ENCODE results near the gene DIPK1C.
A peak's percentile ranks its signal among the peaks of the same experiment; 100 is the strongest.
"Not testable (repeated sequence)": the region's sequence is repeated elsewhere in the genome, so short reads cannot be mapped to it uniquely, and the experiment has no call there.

DIPK1C gene

GRCh38 chr18:74457043-74457724 is at the start of gene DIPK1C:
DIPK1C (minus strand) TSS chr18:74457308; CDS start chr18:74457259, 49 bp downstream.
- DNase-seq, result no peak

- no peak for DNase-seq
These were observed 49.5 kb upstream of the DIPK1C start for GRCh38 chr18:74506448-74507084.

DNA sequence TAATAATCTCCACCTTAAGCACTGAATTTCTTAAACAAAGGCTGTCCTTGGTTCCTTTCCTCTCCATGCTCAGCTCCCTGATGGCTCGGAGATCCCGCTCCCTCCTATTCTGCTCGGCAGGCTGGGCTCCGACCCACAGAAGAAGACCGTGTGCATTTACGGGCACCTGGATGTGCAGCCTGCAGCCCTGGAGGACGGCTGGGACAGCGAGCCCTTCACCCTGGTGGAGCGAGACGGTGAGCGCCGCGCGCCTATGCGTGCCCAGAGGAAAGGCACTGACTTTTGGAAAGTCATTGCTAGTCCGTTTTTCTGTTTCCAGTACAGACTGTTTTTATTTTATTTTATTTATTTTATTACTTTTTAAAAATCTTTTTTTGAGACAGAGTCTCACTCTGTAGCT is 48.7 kb upstream of the DIPK1C start:
- DNase-seq, result no peak

- no peak for DNase-seq
These were observed 46.0 kb upstream of the DIPK1C start for GRCh38 chr18:74503137-74503536.

DNA sequence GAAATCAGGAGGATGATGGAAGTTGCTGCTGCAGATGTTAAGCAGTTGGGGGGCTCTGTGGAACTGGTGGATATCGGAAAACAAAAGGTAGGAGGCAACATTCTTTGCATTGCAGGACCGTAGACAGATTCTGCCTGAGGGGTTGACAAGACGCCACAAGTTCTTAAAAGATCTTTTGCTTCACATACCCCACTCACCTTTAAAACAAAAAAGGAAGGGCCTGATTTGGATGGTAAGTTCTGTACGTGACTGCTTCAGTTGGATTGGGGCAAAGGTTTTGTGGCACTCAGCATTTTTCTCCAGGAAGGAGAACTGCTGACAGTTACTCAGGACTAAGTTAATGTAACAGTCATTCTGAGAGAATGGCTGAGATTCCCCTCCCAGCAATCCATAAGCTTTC is 44.3 kb upstream of the DIPK1C start:
- no peak for DNase-seq

DNA sequence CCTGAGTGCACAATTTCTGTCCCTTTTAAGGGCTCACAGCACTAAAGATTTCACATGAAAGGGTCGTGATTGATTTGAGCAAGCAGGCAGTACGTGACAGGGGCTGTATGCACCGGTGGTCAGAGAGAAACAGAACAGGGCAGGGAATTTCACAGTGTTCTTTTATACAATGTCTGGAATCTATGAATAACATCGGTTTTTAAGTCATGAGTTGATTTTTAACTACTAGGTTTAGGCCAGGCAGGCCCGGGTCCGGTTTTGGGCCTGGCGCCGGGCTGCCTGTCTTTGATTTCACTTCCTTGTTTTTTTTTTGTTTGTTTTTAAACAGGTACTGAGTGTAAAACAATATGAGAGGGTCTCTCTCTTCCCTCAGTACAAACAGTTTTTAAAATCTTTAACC is 43.7 kb upstream of the DIPK1C start:
- not testable (repeated sequence) for DNase-seq

DNA sequence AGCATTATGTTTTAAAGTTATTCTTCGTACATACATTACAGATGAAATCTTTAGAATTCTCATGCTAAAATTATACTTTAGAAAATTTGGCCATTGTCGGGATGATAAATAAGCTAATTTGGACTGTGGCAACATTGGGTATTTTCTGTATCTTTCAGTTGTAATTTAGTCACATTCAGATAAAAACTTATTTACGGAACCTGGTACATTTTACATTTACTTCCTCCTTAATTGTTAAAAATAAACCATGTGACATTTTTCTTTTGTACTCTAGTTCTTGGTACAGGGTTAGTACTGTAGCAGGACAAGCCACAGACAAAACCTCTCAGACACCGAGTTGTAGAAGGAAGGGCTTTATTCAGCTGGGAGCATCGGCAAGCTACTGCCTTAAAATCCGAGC is 43.3 kb upstream of the DIPK1C start:
- DNase-seq, result no peak

GRCh38 chr18:74499633-74500032 is 42.5 kb upstream of the DIPK1C start:
- DNase-seq, result peak; percentile 36

DNA sequence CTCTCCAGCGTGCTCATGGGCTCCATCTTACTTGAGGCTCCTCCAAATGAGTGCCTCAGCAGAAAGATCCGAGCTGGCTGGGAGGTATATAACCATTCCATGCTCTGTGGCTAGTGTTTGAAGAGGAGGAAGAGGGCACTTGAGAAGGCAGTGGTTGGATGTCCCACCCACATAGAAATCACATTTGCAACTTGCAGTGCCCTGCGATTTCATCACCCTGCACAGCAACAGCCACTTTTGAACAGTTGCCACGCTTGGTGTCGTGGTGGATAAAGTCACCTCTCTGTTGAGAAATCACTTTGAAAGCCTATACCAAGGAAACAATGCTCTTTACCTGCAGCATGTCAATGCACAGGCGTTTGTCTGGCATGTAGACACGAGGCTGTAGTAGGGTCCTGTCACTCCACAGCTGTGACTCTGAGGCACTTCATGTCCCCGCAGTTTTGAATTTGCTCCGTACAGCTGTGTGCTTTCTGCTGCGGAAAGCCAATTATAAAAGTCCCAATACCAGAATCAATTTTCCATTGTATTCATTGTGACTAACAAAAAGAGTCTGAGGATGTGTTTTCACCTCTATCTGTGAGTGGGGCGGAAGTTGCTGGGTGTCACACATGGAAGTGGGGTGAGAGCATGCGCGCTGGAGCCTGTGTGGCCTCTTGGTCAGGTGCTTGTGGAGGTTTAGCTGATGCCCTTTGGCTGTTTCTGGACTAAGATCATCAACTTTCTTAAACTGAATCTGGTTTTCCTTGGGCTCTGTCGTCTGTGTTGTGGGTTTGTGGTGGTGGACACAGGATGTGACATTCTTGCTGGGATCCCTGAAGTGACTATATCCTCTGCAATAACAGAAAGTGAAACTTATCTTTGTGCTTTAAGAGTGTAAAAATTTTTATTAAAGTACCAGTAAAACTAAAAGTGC is 41.9 kb upstream of the DIPK1C start:
- DNase-seq, result peak; percentile 73

- no peak for DNase-seq
These were observed 40.7 kb upstream of the DIPK1C start for GRCh38 chr18:74497778-74498177.

GRCh38 chr18:74497324-74497676 is 40.2 kb upstream of the DIPK1C start:
- no peak for DNase-seq

DNA sequence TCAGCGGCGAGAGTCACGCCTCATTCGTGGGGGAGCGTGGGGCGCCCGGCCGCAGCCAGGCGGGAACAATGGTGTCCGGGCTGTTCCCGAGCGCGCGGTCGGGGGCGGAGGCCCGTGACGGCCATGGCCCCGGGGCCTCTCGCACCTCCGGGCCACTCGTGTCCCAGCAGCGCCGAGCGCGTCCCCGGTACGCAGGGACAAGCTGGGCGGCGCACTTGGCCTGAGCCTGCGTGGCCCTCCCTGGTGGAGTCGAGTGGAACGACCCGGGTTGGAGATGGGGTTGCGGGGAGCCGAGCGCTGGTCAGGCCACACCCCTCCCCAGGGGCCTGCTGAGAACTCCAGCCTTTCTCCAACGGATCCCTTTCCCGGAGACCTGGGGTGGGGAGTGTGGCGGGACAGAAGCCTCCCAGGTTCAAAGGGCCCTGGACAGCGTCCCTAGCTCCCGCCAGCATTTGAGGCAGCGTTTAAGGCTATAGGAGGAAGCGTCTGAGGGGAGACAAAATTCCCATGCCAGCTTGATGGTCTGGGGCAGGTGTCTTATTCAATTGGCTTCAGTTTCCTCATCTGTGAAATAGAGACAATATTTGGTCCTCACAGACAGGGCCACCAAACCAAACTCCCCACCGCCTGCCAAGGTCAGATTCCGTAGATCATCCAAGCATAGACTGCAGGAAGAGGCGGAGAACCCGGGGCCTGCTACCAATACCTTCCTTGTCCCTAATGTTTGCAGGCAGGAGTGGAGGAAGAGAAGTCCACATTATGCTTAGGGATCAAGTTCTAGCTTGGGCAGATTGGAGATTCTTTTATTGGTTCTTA is 39.6 kb upstream of the DIPK1C start:
- peak; percentile 39 for DNase-seq

GRCh38 chr18:74495581-74496507 is 38.7 kb upstream of the DIPK1C start, which contains the start of gene CNDP2:
CNDP2 (plus strand) TSS chr18:74496363; CDS start chr18:74499974, 3,611 bp downstream.
- peak; percentile 100 for DNase-seq

GRCh38 chr18:74494514-74494913 is 37.4 kb upstream of the DIPK1C start:
- DNase-seq, result no peak

GRCh38 chr18:74493689-74494088 is 36.6 kb upstream of the DIPK1C start:
- peak; percentile 60 for DNase-seq

DNA sequence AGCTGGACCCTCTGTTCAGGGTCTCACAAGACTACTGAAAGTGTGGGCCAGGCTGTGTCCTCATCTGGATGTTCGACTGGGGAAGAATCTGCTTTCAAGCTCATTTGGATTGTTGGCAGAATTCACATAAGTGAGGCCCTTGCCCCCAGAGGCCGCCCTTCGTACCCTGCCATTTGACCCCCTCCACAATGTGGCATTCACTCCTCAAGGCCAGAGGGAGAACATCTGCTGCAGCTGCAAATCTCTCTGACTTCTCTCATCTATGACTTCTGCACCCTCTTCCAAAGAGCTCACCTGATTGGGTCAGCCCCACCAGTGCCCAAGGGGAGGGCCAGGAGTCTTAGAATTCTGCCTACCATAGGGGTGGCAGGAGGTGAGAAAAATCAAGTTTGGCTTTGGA is 35.2 kb upstream of the DIPK1C start:
- DNase-seq, result no peak

- DNase-seq, result no peak
These were observed 32.6 kb upstream of the DIPK1C start for GRCh38 chr18:74489676-74490075.

GRCh38 chr18:74488864-74489263 is 31.8 kb upstream of the DIPK1C start:
- DNase-seq, result no peak

GRCh38 chr18:74488354-74488753 is 31.2 kb upstream of the DIPK1C start:
- no peak for DNase-seq

DNA sequence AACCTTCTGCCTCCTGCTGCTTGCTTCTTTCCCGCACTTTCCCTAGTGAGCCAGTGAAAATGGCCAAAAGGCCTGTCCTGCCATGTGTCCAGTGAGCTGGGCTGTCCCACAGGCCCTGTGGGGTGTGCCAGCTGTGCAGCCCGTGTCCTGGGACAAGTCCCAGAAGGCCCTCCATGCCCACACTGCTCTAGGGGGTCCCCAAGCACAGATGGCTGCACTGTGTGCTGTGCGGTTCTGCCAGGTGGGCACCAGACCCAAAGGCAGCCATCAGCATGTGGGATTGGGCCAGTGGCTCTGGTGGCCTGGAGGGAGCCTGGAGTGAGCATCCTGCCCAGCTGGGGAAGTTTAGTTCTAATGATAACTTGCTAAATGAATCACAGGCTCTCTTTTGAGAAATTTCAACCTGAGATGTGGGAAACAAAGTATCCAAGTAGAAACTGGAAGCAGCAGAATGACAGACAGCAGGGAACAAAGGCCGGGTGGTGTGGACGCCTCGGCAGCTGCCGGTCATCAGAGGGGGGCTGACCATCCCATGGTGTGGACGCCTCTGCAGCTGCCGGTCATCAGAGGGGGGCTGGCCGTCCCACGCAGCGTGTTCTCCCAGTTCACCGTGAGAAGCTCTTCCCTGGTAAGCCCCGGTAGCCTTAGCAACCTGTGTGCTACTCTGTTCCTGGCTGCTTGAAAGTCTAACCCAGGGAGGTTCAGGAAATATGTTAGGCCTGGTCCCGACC is 29.2 kb upstream of the DIPK1C start:
- no peak for DNase-seq

- DNase-seq, result no peak
These were observed 25.6 kb upstream of the DIPK1C start for GRCh38 chr18:74482697-74483096.
